ENCODE results near the gene PIK3CG.
"Not testable (repeated sequence)": the region's sequence is repeated elsewhere in the genome, so short reads cannot be mapped to it uniquely, and the experiment has no call there.

PIK3CG gene

DNA sequence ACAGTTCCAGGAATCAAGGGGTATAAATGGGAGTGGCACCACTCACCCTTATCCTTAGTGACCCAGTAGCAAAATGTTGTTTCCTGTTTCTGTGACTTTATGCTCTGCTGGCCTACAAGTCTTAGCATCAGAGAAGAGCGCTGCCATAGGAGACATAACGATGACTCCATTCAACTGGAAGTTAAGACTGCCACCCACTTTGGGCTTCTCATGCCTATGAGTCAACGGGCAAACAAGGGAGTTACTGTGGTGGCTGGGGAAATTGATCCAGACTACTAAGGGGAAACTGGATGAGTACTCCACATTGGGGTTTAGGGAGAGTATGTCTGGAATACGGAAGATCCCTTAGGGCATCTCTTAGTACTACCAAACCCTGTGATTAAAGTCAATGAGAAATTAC is 40.6 kb upstream of the PIK3CG start:
- TF ChIP-seq, protein P1, sequence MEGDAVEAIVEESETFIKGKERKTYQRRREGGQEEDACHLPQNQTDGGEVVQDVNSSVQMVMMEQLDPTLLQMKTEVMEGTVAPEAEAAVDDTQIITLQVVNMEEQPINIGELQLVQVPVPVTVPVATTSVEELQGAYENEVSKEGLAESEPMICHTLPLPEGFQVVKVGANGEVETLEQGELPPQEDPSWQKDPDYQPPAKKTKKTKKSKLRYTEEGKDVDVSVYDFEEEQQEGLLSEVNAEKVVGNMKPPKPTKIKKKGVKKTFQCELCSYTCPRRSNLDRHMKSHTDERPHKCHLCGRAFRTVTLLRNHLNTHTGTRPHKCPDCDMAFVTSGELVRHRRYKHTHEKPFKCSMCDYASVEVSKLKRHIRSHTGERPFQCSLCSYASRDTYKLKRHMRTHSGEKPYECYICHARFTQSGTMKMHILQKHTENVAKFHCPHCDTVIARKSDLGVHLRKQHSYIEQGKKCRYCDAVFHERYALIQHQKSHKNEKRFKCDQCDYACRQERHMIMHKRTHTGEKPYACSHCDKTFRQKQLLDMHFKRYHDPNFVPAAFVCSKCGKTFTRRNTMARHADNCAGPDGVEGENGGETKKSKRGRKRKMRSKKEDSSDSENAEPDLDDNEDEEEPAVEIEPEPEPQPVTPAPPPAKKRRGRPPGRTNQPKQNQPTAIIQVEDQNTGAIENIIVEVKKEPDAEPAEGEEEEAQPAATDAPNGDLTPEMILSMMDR (IDR thresholded peaks at IDR 0.05; ENCODE audit: low read depth, low read length), result no peak
- no peak overlapping the region for H3K4me3 ChIP-seq (ENCODE audit: low read depth, low read length)

GRCh38 chr7:106827626-106828025 is 37.5 kb upstream of the PIK3CG start:
- H3K4me3 ChIP-seq (ENCODE audit: low read depth, low read length), result no peak overlapping the region
- TF ChIP-seq, protein P1 (IDR thresholded peaks at IDR 0.05; ENCODE audit: low read depth, low read length), result no peak

- TF ChIP-seq, protein P1 (IDR thresholded peaks at IDR 0.05; ENCODE audit: low read depth, low read length), result no peak
- H3K4me3 ChIP-seq (ENCODE audit: low read depth, low read length), result no peak overlapping the region
Measured at GRCh38 chr7:106829496-106829895, 35.6 kb upstream of the PIK3CG start.

- H3K4me3 ChIP-seq (ENCODE audit: low read depth, low read length), result not testable (repeated sequence)
Measured at GRCh38 chr7:106830896-106831295, 34.2 kb upstream of the PIK3CG start.

DNA sequence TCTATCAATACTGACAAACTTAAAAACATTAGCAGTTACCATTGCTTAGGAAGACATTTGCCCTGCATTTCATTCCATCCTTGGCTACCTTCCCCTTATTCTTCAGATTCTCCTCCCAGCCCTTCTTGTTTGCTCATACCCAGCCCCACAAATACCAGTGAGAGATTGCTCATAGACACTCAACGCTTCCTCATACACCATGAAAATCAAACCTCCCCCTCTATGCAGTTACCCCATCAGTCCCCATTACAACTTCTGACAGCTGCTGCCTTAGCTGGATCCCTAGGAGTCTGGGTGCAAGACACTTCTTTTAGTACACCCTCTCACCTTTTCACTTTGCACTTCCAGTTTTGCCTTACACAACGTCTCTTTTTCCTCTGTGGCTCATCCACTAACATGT is 28.3 kb upstream of the PIK3CG start:
- TF ChIP-seq, protein P1 (IDR thresholded peaks at IDR 0.05; ENCODE audit: low read depth, low read length), result no peak
- H3K4me3 ChIP-seq (ENCODE audit: low read depth, low read length), result no peak overlapping the region

DNA sequence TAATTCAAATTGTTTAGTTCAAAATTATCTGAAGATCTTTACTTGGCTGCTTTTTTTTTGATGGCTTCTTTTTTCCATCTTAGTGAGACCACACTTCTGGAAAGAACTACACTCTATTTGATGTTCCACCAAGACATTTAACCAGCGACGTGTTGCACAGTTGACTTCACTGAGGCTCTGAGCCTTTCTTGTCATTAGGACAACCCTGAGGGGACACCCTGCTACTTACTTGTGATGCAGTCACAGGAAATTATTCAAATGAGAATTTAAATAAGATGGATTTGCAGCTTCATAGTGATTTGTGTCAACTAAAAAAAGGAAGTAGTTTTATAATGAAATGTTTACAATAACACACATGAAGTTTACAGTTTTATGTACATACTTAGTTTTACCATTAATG is 25.6 kb upstream of the PIK3CG start:
- TF ChIP-seq, protein P1 (IDR thresholded peaks at IDR 0.05; ENCODE audit: low read depth, low read length), result no peak
- H3K4me3 ChIP-seq (ENCODE audit: low read depth, low read length), result no peak overlapping the region

DNA sequence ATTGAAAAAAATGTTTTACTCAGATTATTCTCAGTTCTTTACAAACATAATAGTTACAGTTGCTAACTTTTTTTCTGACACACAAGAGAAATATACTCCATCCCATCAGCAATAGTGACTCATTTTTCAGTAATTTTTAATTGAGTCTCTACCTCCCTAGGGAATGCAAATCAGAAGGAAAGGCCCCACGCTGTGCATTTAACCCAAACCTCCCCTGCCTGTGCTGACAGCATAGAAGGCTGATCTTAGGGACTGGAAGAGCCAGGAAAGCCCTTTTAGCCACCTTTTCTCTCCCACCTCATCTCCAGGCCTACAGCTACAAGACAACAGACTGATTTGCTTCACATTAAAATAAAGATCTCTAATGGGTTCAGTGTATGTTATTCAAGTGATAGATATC is 24.7 kb upstream of the PIK3CG start:
- TF ChIP-seq, protein P1 (IDR thresholded peaks at IDR 0.05; ENCODE audit: low read depth, low read length), result no peak
- H3K4me3 ChIP-seq (ENCODE audit: low read depth, low read length), result no peak overlapping the region

DNA sequence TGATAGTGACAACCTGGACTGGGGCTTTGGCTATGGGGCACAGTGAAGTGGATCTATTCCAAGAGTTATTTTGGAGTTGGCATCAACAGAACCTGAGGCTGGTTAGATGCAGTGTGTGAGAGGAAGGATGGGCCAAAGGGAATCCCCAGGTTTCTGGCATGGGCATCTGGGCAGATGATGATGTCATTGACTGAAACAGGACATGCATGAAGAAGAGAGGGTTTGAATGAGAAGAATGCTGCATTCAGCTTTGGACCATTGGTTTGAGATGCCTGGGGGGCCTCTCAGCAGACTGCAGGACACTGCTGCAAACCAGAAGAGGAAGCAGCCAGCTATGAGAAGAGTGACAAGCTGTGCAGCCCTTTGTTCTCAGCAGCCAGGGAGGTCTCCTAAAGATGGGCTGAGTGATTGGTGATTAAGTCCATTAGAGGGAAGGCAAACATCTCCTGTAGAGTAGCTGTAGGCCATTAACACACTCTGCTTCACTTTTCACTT is 23.1 kb upstream of the PIK3CG start:
- no peak overlapping the region for H3K4me3 ChIP-seq (ENCODE audit: low read depth, low read length)
- TF ChIP-seq, protein P1 (IDR thresholded peaks at IDR 0.05; ENCODE audit: low read depth, low read length), result no peak
